GM19035 (cell line): Measurements from ENCODE around the gene TPSD1.
"Not testable (repeated sequence)": the region's sequence is repeated elsewhere in the genome, so short reads cannot be mapped to it uniquely, and the experiment has no call there.

ENCODE experiments used
- ATAC-seq: cut with Tn5 transposase; IDR thresholded peaks from one replicate; pipeline ENCODE4 v1.9.1; 2021; ENCODE audit not compliant: unreplicated experiment

TPSD1 gene

GRCh38 chr16:1220841-1221627, 34.8 kb upstream of the TPSD1 start:
- no peak for ATAC-seq

GRCh38 chr16:1221628-1222552, 34.0 kb upstream of the TPSD1 start:
- ATAC-seq = no peak

- ATAC-seq = no peak
These were observed 33.1 kb upstream of the TPSD1 start for GRCh38 chr16:1222553-1223354.

- no peak for ATAC-seq
These were observed 32.3 kb upstream of the TPSD1 start for GRCh38 chr16:1223355-1224214.

- ATAC-seq = no peak
These were observed 31.3 kb upstream of the TPSD1 start for GRCh38 chr16:1224558-1224957.

- ATAC-seq = no peak
These were observed 30.8 kb upstream of the TPSD1 start, which contains the start of gene TPSG1 for GRCh38 chr16:1225051-1225451. TSS of gene TPSG1 (minus strand) at chr16:1225268. CDS start at chr16:1225252, 16 bp downstream.

- ATAC-seq = not testable (repeated sequence)
These were observed 30.0 kb upstream of the TPSD1 start for GRCh38 chr16:1225728-1226311.

GRCh38 chr16:1226692-1227091, 29.2 kb upstream of the TPSD1 start:
- ATAC-seq = not testable (repeated sequence)

- not testable (repeated sequence) for ATAC-seq
These were observed 27.6 kb upstream of the TPSD1 start for GRCh38 chr16:1228227-1228626.

GRCh38 chr16:1229476-1229875, 26.4 kb upstream of the TPSD1 start:
- ATAC-seq = not testable (repeated sequence)

- not testable (repeated sequence) for ATAC-seq
These were observed 25.8 kb upstream of the TPSD1 start, which contains the start of gene TPSB2 for GRCh38 chr16:1230084-1230470. TSS of gene TPSB2 (minus strand) at chr16:1230184. CDS start at chr16:1229951, 233 bp downstream.

- not testable (repeated sequence) for ATAC-seq
These were observed 25.2 kb upstream of the TPSD1 start for GRCh38 chr16:1230471-1231212.

GRCh38 chr16:1231301-1231700, 24.6 kb upstream of the TPSD1 start:
- not testable (repeated sequence) for ATAC-seq

GRCh38 chr16:1232049-1232748, 23.7 kb upstream of the TPSD1 start:
- ATAC-seq = not testable (repeated sequence)

GRCh38 chr16:1236659-1237058, 19.2 kb upstream of the TPSD1 start:
- ATAC-seq = not testable (repeated sequence)

GRCh38 chr16:1237990-1238389, 17.9 kb upstream of the TPSD1 start:
- ATAC-seq = no peak

- ATAC-seq = not testable (repeated sequence)
These were observed 17.0 kb upstream of the TPSD1 start for GRCh38 chr16:1238909-1239308.

- ATAC-seq = not testable (repeated sequence)
These were observed 16.3 kb upstream of the TPSD1 start for GRCh38 chr16:1239575-1239974.
